Heart left ventricle (tissue), 16 donors: ENCODE data around the gene KCNC3. TPM values are rescaled to one million over a fixed set of nuclear protein-coding genes. Genes with fewer than 3 reads are reported as not detected.

Source experiments
- ATAC-seq, 4 donors: fragments of 200-7000 bp; cut with Tn5 transposase; one replicate each; pipeline ENCODE4 v1.9.1; 2020 to 2022; ENCODE audit warnings: moderate library complexity in 4 of 4, mild to moderate bottlenecking in 3 of 4, moderate number of reproducible peaks in 1 of 4
- DNase-seq, 5 donors: peaks; one replicate each; pipeline ENCODE4 v3.0.0-alpha.2; 2020
- H3K27ac ChIP-seq, 12 donors: fragments of 200-600 bp; sonication (generic) in 4 of 12; one replicate each; pipeline versions ENCODE4 v1.5.0 to v1.8.0; 2016 to 2022; ENCODE audit warnings: mild to moderate bottlenecking in 2 of 12
- H3K27me3 ChIP-seq, 9 donors: fragments of 200-600 bp; sonication (generic) in 2 of 9; one replicate each; pipeline versions ENCODE4 v1.5.1 to v1.8.0; 2016 to 2022; ENCODE audit warnings: mild to moderate bottlenecking in 3 of 9
- H3K36me3 ChIP-seq, 9 donors: fragments of 200-600 bp; sonication (generic) in 2 of 9; one replicate each; pipeline versions ENCODE4 v1.5.0 to v1.8.0; 2018 to 2022; ENCODE audit warnings: mild to moderate bottlenecking in 2 of 9
- H3K4me1 ChIP-seq, 12 donors: fragments of 200-600 bp; sonication (generic) in 4 of 12; one replicate each; pipeline versions ENCODE4 v1.5.0 to v1.8.0; 2016 to 2022; ENCODE audit warnings: mild to moderate bottlenecking in 3 of 12
- H3K4me3 ChIP-seq, 12 donors: fragments of 200-600 bp; sonication (generic) in 4 of 12; one replicate each; pipeline versions ENCODE4 v1.5.0 to v1.8.0; 2017 to 2022; ENCODE audit warnings: mild to moderate bottlenecking in 9 of 12, moderate library complexity in 4 of 12
- H3K9me3 ChIP-seq, 12 donors: fragments of 200-600 bp; sonication (generic) in 4 of 12; one replicate each; pipeline versions ENCODE4 v1.5.0 to v1.8.0; 2016 to 2022; ENCODE audit warnings: mild to moderate bottlenecking in 1 of 12
- POLR2A ChIP-seq, 2 donors: fragments of 450-650 bp; IDR thresholded peaks; one replicate each; pipeline ENCODE4 v1.6.1; 2017; ENCODE audit warnings: antibody characterized with exemption in 2 of 2, mild to moderate bottlenecking in 2 of 2, moderate library complexity in 2 of 2
- WGBS, 4 donors: extraction: QIAGEN DNeasy Blood & Tissue Kit in 2 of 4; methylation state at CpG; one replicate each; pipeline versions ENCODE4 v1.1.5 to v1.1.7; 2013 to 2018; 5-methylcytosine and 5-hydroxymethylcytosine counted together
- intact Hi-C, 10 donors: fragments of 100-400 bp; cut with DNase I; formaldehyde crosslinking; loops; one replicate each; pipeline versions ENCODE4 v1.11.1 to v1.14.2; 2022
- long read RNA-seq, 3 donors: library from polyadenylated mRNA; unstranded; transcript quantifications; one replicate each; pipeline ENCODE4 v2.0.0, GENCODE V29; 2020 to 2021
- polyA plus RNA-seq, 2 donors: library from polyadenylated mRNA; stranded (reverse); fragments of 200-250 nt; gene quantifications; one replicate each; pipeline ENCODE4 v1.2.3, GENCODE V29; 2013
- total RNA-seq, 9 donors: library from RNA; depleted of rRNA in 2 of 9; stranded (reverse); fragments of >200 nt in 2 of 9; fragmentation: NEBNext Ultra II Directional in 3 of 9; extraction: Animal tissue kit (Norgen Biotek cat#: 25700) in 3 of 9; gene quantifications; one replicate each; pipeline versions ENCODE4 v1.1.0 to v1.2.4, GENCODE V29; 2016 to 2023
- TF ChIP-seq, protein P1 (sequence below), 12 donors: fragments of 200-600 bp; sonication (generic) in 4 of 12; IDR thresholded peaks; one replicate each; pipeline versions ENCODE4 v1.5.0 to v1.8.0; 2018 to 2022; ENCODE audit warnings: antibody characterized with exemption in 12 of 12, mild to moderate bottlenecking in 5 of 12
- donor health status: ischemic (EF 13 %, LVEDD 7.1; RV severe dilation, severe dysfunction).
- donor health status: healthy with polysubstance abuse.
- donor health status: DM: no; HTN: yes; CAD: no.
- donor health status: DM: no; HTN: no; CAD: no.
- donor health status: ischemic (EF 25% LVEDD 6.9; RV normal size, moderate dysfunction).
- donor health status: ischemic (EF 25% LVEDD 5.7; RV mildly dilated, moderate dysfunction).
- donor health status: healthy.
- donor health status: DM: yes; HTN: yes; CAD: no.
- donor health status: ischemic (EF 35%, LVEDD 5.7; RV mildly dilated, moderate dysfunction).
- donor health status: nonischemic (EF 11% LVEDD 7.7; RV severe dilation, severe dysfunction).
- donor health status: DM: yes; HTN: yes; CAD: no.
- donor health status: PGD.
- donor health status: ischemic (EF 29% LVEDD 5.4; RV normal size, mild dysfunction).
- donor health status: nonischemic (EF 23%, LVEDD 6.1; RV moderate dilation, normal function).

The KCNC3 gene
- 1 to 10 TPM in 8 of 9 donors, under 1 TPM in 1; 0.87 to 4.4 (median 2.5) TPM for total RNA-seq
- 1 to 10 TPM; 1.7 to 3.3 TPM for polyA plus RNA-seq
- long read RNA-seq, donor 1, partial matches to known transcripts = 0 of 2 reads
- long read RNA-seq, donor 1, other reads (novel, unspliced or antisense) = 2 of 2 reads
- long read RNA-seq, donor 2 = 0 reads
- long read RNA-seq, donor 3, partial matches to known transcripts = 0 of 1 reads
- long read RNA-seq, donor 3, other reads (novel, unspliced or antisense) = 1 of 1 reads

DNA sequence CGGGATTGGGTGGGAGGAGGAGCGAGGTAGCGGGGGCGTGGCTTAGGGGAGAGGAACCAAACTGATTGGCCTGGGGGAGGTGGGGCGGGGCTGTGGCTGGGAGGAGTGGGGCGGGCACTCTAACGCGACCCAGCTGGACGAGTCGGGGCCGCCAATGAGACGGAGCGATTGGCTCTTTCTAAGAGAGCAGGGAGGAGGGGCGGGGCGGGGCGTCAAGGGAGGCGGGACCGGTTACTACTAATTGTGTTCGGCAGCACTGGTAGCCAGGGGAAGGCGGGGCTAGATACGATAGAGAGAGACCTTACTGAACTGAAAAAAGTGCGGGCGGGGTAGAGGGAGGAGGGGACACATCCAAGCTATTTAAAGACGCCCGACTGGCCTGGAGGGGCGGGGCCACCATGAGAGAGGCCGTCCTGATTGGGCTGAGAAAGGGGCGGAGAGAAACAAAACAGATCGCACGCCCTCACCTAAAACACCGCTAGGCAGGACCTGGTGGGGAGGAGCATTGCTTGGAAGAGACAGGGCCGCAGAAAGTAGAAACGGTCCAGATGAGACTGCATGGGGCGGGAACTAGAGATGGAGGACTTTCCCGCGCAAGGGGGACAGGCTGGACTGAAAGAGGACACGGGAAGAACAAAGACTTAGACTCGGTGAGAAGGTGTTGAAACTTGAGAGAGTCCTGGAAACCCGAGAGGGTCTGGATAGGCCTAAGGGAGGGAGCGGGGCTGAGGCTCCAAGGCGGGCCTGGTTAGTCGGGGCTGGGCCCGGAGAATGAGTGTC lies at the start of gene KCNC3:
TSS of gene KCNC3 (minus strand) at position 232 of the 780 bp plus-strand sequence. CDS start 295 bp downstream, outside the sequence.
- no peaks in the 10 kb centered on the region for H3K36me3 ChIP-seq
- peak; percentile 98 to 100 (median 99) for DNase-seq
- H3K27ac ChIP-seq = peak within 1 kb of the TSS in 11 of 12 donors; percentile 49 to 92 (median 68)
- TF ChIP-seq, protein P1, sequence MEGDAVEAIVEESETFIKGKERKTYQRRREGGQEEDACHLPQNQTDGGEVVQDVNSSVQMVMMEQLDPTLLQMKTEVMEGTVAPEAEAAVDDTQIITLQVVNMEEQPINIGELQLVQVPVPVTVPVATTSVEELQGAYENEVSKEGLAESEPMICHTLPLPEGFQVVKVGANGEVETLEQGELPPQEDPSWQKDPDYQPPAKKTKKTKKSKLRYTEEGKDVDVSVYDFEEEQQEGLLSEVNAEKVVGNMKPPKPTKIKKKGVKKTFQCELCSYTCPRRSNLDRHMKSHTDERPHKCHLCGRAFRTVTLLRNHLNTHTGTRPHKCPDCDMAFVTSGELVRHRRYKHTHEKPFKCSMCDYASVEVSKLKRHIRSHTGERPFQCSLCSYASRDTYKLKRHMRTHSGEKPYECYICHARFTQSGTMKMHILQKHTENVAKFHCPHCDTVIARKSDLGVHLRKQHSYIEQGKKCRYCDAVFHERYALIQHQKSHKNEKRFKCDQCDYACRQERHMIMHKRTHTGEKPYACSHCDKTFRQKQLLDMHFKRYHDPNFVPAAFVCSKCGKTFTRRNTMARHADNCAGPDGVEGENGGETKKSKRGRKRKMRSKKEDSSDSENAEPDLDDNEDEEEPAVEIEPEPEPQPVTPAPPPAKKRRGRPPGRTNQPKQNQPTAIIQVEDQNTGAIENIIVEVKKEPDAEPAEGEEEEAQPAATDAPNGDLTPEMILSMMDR (IDR thresholded peaks at IDR 0.05) = no peak
- peak; percentile 69 to 72 for TF ChIP-seq POLR2A (IDR thresholded peaks at IDR 0.05)
- H3K9me3 ChIP-seq = no peaks in the 10 kb centered on the region
- H3K4me1 ChIP-seq = peaks cover 0 to 61% (median 24%) of the 10 kb centered on the region in 12 donors
- intact Hi-C loops = loop anchor here in 1 of 10 donors (5.0 to 10.0 kb wide), 2 partner anchors 162 to 185 kb away; no protein-coding TSS in a partner anchor
- 1 to 2% (median 1%) methylated on average over 40 to 43 of the region's 43 CpGs for WGBS, 4 donors
- ATAC-seq = peak; percentile 83 to 91 (median 88)
- H3K27me3 ChIP-seq = peaks cover 2 to 74% (median 26%) of the 10 kb centered on the region in 9 donors
- peak within 1 kb of the TSS in 10 of 12 donors; percentile 27 to 58 (median 50) for H3K4me3 ChIP-seq

DNA sequence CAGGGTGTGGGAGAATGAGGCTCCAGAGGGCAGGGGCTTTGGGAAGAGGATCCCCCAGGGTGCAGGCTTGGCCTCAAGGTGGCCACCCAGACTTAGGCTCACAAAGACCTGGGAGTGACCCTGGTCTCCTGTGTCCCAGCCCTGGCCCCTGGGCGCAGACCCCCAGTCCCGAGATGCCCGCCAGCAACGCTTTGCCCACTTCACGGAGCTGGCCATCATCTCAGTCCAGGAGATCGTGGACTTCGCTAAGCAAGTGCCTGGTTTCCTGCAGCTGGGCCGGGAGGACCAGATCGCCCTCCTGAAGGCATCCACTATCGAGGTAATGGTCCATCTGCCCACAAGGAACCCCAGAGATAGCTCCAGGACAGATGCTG lies 49.7 kb upstream of the KCNC3 start:
- Histone ChIP-seq H3K4me1 (peaks cover 0 to 48% (median 22%) of the 10 kb centered on the region in 12 donors), H3K9me3 (no peaks in the 10 kb centered on the region), H3K36me3 (peaks cover 2 to 58% (median 56%) of the 10 kb centered on the region in 9 donors), H3K27me3 (no peaks in the 10 kb centered on the region), H3K27ac (no peak overlapping the region), H3K4me3 (no peak overlapping the region)
- DNase-seq (no peak), ATAC-seq (no peak)
- 93 to 96% (median 94%) methylated on average over 6 to 10 of the region's 10 CpGs for WGBS, 4 donors
- intact Hi-C loops = loop anchor here in 3 of 10 donors (5.0 to 10.0 kb wide), 3 partner anchors 133 to 726 kb away; partner anchors contain the start of genes CTU1 (in 2 of the 3), ASPDH (in 1 of the 3) and JOSD2 (in 1 of the 3)
- TF ChIP-seq, protein P1 (IDR thresholded peaks at IDR 0.05) = no peak
- no peak for TF ChIP-seq POLR2A (IDR thresholded peaks at IDR 0.05)

DNA sequence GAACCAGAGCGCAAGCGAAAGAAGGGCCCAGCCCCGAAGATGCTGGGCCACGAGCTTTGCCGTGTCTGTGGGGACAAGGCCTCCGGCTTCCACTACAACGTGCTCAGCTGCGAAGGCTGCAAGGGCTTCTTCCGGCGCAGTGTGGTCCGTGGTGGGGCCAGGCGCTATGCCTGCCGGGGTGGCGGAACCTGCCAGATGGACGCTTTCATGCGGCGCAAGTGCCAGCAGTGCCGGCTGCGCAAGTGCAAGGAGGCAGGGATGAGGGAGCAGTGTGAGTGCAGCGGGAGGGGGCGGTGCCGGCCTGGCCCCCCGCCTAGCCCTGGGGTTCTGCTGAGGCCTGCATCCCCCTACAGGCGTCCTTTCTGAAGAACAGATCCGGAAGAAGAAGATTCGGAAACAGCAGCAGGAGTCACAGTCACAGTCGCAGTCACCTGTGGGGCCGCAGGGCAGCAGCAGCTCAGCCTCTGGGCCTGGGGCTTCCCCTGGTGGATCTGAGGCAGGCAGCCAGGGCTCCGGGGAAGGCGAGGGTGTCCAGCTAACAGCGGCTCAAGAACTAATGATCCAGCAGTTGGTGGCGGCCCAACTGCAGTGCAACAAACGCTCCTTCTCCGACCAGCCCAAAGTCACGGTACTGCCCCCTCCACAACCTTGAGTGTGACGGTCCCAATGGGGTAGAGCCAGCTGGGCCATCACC lies 49.1 kb upstream of the KCNC3 start:
- H3K27ac ChIP-seq = no peak overlapping the region
- H3K9me3 ChIP-seq = no peaks in the 10 kb centered on the region
- no peak overlapping the region for H3K4me3 ChIP-seq
- ATAC-seq (no peak), DNase-seq (peak in 1 of 5 donors; percentile 26)
- 92 to 94% (median 93%) methylated on average over 33 to 36 of the region's 36 CpGs for WGBS, 4 donors
- H3K36me3 ChIP-seq = peaks cover 2 to 58% (median 56%) of the 10 kb centered on the region in 9 donors
- H3K4me1 ChIP-seq = peaks cover 0 to 43% (median 20%) of the 10 kb centered on the region in 12 donors
- intact Hi-C loops = loop anchor here in 3 of 10 donors (5.0 to 10.0 kb wide), 3 partner anchors 134 to 726 kb away; partner anchors contain the start of genes CTU1 (in 2 of the 3), ASPDH (in 1 of the 3) and JOSD2 (in 1 of the 3)
- H3K27me3 ChIP-seq = no peaks in the 10 kb centered on the region
- TF ChIP-seq, protein P1 (IDR thresholded peaks at IDR 0.05) = no peak
- TF ChIP-seq POLR2A (IDR thresholded peaks at IDR 0.05) = no peak
